T-helper 2 cell treated with Interferon-gamma antibody and Interleukin-4, amounts not matched to agents 100 ng/mL and 5 ng/mL, for 36 hours (primary cell): ENCODE data around the gene TRANK1. TPM values are rescaled to one million over a fixed set of nuclear protein-coding genes. Genes with fewer than 3 reads are reported as not detected.

Experiments used
- intact Hi-C: fragments of 100-400 bp; cut with micrococcal nuclease; formaldehyde crosslinking; loops from one replicate; pipeline ENCODE4 v1.15.1; 2023
- total RNA-seq: library from RNA; stranded (reverse); gene quantifications from 2 replicates; pipeline ENCODE4 v1.2.3, GENCODE V29; 2022

TRANK1 gene
- total RNA-seq, 1 donor from 2014 or later: 35.4 TPM

DNA sequence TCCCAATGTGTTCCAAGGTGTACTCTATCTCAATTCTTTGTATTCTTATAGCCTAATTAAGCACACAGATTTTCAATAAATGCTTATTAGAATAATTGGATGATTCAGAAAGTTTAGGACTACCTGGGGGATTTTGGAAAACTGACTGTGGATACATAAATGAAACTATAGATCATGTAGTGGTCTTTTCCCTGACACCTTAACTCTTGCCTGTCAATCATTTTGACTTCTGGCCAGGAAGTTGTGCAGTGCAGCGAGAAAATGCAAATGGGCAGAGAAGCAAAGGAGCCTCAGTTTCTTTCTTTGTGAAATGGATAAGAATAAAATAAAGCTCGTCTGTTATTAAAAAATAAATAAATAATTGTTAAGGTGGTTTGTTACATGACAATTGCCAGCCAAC is 133.1 kb downstream of the TRANK1 start:
- intact Hi-C loops: no loop called here

DNA sequence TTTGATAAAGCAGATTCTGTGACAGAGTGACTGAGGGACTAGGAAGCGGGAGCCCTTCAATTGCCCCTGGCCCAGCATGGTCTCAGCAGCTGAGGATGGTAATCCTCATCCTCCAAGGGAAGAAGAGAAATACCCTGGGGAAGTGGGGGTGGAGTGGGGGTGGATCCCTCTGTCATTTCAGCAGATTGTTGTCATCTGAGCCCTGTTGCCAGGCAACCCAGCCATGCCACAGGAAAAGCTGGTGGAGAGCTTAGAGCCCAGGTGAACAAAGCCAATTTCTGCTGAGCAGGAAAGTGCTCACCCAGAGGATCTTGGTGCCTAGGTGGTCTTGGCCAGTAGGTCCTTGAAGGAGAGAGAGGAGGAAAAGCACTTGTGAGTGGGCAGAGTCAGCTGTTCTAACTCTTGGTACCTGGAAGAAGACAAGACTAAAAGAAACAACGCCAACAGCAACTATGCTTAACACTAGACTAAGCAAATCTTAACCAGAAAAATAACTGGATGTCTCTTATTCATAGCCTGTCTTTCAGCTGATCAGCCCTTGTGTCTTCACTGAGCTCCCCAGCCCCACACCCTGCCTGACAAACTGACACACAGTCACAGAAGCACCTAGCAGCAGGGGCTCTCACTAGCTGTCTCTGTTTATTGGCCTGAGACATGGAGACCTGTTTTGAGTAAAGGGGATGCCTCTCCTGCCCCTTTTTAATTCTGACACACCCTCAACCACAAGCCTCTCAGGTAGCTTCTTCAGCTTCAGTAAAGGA is 140.4 kb downstream of the TRANK1 start:
- intact Hi-C loops: no loop called here

- intact Hi-C loops: no loop called here
Measured at GRCh38 chr3:36803091-36803791, 141.6 kb downstream of the TRANK1 start.

- intact Hi-C loops: no loop called here
Measured at GRCh38 chr3:36800533-36801116, 144.2 kb downstream of the TRANK1 start.

DNA sequence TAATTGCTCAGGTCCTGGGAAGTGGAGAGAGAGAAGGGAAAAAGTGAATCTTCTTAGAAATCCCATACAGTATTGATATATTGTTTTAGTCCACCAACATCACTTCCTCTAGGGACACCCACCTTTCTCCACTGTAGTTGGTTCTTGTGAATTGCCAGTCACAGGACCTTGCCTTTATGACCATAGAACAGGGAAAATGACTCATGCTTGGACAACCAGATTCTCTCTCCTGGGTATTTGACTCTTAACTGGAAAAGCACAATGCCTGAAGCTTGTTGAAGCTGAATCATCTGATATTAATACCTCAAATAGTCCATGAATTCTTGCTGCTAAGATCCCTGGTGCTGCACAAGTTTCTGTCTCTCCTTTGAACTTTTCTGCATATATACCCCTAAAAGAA is 148.0 kb downstream of the TRANK1 start:
- intact Hi-C loops: no loop called here

DNA sequence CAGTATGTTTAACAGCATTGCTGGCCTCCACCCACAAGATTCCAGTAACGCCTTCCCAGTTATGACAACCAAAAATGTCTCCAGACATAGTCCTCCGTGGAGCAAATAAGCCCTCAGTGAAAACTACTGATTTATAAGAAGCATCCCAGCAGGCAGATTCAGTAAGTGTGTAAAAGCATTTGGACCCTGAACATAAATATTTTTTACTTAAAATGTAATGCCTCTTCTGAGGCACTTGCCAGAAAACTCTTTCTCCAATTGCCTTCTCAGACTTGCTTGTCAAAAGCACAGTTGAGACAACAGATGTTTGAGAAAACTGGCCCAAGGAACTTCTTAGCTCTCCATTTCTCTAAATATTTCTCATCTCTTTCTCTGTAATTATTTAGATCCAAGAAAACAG is 148.7 kb downstream of the TRANK1 start:
- intact Hi-C loops: no loop called here

- intact Hi-C loops: no loop called here
Measured at GRCh38 chr3:36795622-36796021, 149.2 kb downstream of the TRANK1 start.

GRCh38 chr3:36792342-36792741 is 152.5 kb downstream of the TRANK1 start:
- intact Hi-C loops: loop anchor here (1.0 kb wide), 2 partner anchors 77 to 166 kb away; no protein-coding TSS in a partner anchor

- intact Hi-C loops: no loop called here
Measured at GRCh38 chr3:36790765-36791164, 154.1 kb downstream of the TRANK1 start.

- intact Hi-C loops: no loop called here
Measured at GRCh38 chr3:36786921-36787890, 157.6 kb downstream of the TRANK1 start.

DNA sequence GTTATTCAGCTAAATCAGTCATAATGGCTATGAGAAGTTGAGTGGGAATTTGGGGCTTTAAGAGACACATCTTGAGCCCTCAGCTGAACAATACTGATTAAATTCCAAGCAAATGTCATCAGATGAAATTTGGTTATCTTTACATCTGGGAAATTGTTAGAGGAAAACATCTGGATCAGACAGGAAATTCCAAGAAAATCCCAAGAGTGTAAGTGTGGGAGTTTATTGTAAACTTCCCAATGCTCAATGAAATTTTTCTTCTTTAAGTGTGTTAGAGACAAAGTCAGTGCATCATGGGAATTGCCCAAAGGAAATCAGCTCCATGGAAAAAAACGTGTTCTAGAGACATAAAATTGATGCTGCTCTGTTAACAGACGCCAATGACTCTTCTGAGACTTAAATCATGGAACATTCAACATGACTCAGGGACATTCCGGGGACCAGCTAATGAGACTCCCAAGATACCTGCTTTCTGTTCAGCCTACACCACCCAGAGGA is 160.7 kb downstream of the TRANK1 start:
- intact Hi-C loops: no loop called here

- intact Hi-C loops: no loop called here
Measured at GRCh38 chr3:36777424-36778218, 167.2 kb downstream of the TRANK1 start.

Other genes with a start within 250 kb of the TRANK1 start
- gene DCLK3, start 180.5 kb downstream of the TRANK1 start, total RNA-seq: not detected in 2 replicates
- 19.7 and 24.4 TPM in 2 replicates for gene EPM2AIP1, start 48.1 kb upstream of the TRANK1 start, total RNA-seq
- 54.6 and 56.4 TPM in 2 replicates for gene MLH1, start 48.5 kb upstream of the TRANK1 start, total RNA-seq
- gene LRRFIP2, start 229.5 kb upstream of the TRANK1 start, total RNA-seq: 31.9 and 36.5 TPM in 2 replicates